SK-N-SH treated with all-trans-retinoic acid at 6 μM for 48 hours (cell line): ENCODE results near the gene VAV3.

Source experiments
- ARNTL ChIP-seq: fragments of 450-650 bp; formaldehyde crosslinking; IDR thresholded peaks from 2 replicates; pipeline ENCODE4 v1.5.0; 2020; ENCODE audit warnings: low read depth, mild to moderate bottlenecking, moderate library complexity, borderline replicate concordance
- ESRRG ChIP-seq: fragments of 250-450 bp; sonication (Bioruptor Pico); IDR thresholded peaks from 2 replicates; pipeline ENCODE4 v1.6.1; 2021; ENCODE audit warnings: mild to moderate bottlenecking
- GLIS3 ChIP-seq: fragments of 250-450 bp; sonication (Bioruptor Pico); IDR thresholded peaks from 2 replicates; pipeline ENCODE4 v1.5.0; 2020; ENCODE audit warnings: mild to moderate bottlenecking, moderate library complexity
- ZC3H10 ChIP-seq: fragments of 250-450 bp; sonication (Bioruptor Pico); IDR thresholded peaks from 2 replicates; pipeline ENCODE4 v1.5.1; 2021; ENCODE audit warnings: mild to moderate bottlenecking, moderate library complexity
- ZFP3 ChIP-seq: fragments of 250-450 bp; sonication (Bioruptor Pico); IDR thresholded peaks from 2 replicates; pipeline ENCODE4 v1.5.0; 2020; ENCODE audit warnings: mild to moderate bottlenecking, moderate library complexity
- ZFP30 ChIP-seq: fragments of 450-650 bp; formaldehyde crosslinking; IDR thresholded peaks from 2 replicates; pipeline ENCODE4 v1.5.0; 2022; ENCODE audit warnings: mild to moderate bottlenecking, moderate library complexity
- ZNF70 ChIP-seq: fragments of 450-650 bp; formaldehyde crosslinking; IDR thresholded peaks from 2 replicates; pipeline ENCODE4 v1.5.0; 2020; ENCODE audit warnings: mild to moderate bottlenecking, moderate library complexity

DNA sequence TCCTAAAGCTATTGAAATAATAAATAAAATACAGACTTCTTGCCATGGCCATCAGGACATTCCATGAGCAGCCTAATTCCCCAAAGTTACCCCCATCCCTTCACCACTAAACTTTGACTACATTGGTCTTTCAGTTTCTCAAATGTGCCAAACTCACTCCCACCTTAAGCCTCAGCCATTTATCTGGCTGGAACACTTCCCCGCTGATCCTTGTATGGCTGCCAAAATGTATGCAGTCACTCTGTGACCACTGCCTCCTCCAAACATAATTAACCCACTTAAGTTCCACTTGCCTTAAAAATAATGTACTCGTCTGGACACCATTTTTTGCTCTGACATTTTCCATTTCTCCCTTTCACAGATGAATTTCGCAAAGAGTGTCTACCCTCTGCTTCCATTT lies 416.7 kb downstream of the VAV3 start:
- TF ChIP-seq ZFP3 (CRISPR knock-in tag) (no peak), ARNTL (CRISPR knock-in tag) (no peak), ESRRG (CRISPR knock-in tag) (no peak), GLIS3 (CRISPR knock-in tag) (no peak), ZC3H10 (CRISPR knock-in tag) (no peak), ZNF70 (CRISPR knock-in tag) (no peak), ZFP30 (CRISPR knock-in tag) (no peak)
